Activated CD4-positive, alpha-beta T cell treated with anti-CD3 and anti-CD28 coated beads for 36 hours (primary cell): Measurements from ENCODE around the gene SLC50A1. TPM values are rescaled to one million over a fixed set of nuclear protein-coding genes. Genes with fewer than 3 reads are reported as not detected.
"Not testable (repeated sequence)": the region's sequence is repeated elsewhere in the genome, so short reads cannot be mapped to it uniquely, and the experiment has no call there.

ENCODE experiments used
- ATAC-seq: fragments of 200-7000 bp; cut with Tn5 transposase; one replicate; pipeline ENCODE4 v1.10.0; 2021; ENCODE audit warnings: mild to moderate bottlenecking, moderate library complexity
- CTCF ChIA-PET: fragments of 350-600 bp; sonication (Branson Sonifier 250); formaldehyde crosslinking; loops from one replicate; lab custom pipeline; 2021; ENCODE audit warnings: antibody characterized with exemption; lab: Charles Lee
- POLR2A ChIA-PET: fragments of 350-600 bp; sonication (Branson Sonifier 250); formaldehyde crosslinking; loops from one replicate; lab custom pipeline; 2021; ENCODE audit warnings: antibody characterized with exemption, inconsistent platforms; lab: Charles Lee
- DNase-seq: peaks from one replicate; pipeline ENCODE4 v3.0.0-alpha.2; 2020
- H3K27ac Mint-ChIP-seq: one replicate; pipeline ENCODE4 v1.8.0; 2021; ENCODE audit warnings: mixed read lengths
- H3K27me3 Mint-ChIP-seq: one replicate; pipeline ENCODE4 v1.8.0; 2021; ENCODE audit warnings: mixed read lengths
- H3K36me3 Mint-ChIP-seq: one replicate; pipeline ENCODE4 v1.8.0; 2021; ENCODE audit warnings: low read depth, mixed read lengths
- H3K4me1 Mint-ChIP-seq: one replicate; pipeline ENCODE4 v1.8.0; 2021; ENCODE audit warnings: mixed read lengths
- H3K4me3 Mint-ChIP-seq: one replicate; pipeline ENCODE4 v1.8.0; 2021; ENCODE audit warnings: mild to moderate bottlenecking, moderate library complexity, mixed read lengths
- H3K9me3 Mint-ChIP-seq: one replicate; pipeline ENCODE4 v1.8.0; 2021; ENCODE audit warnings: low read depth, mixed read lengths
- intact Hi-C, 2 experiments: fragments of 100-400 bp; cut with DNase I in 1 of 2; cut with micrococcal nuclease in 1 of 2; formaldehyde crosslinking; loops; one replicate each; pipeline versions ENCODE4 v1.14.2 to v1.15.1; 2022 to 2024; cut with DNase I, micrococcal nuclease
- total RNA-seq, 2 experiments: library from RNA; stranded (reverse); gene quantifications; one replicate each; pipeline ENCODE4 v1.2.3, GENCODE V29; 2021

Gene SLC50A1
- total RNA-seq, 2 experiments from 2014 or later, result 50.2 to 58.0 TPM

GRCh38 chr1:155163785-155164184 lies 28.1 kb downstream of the SLC50A1 start:
- DNase-seq, ATAC-seq, POLR2A ChIA-PET, H3K27ac Mint-ChIP-seq, H3K4me3 Mint-ChIP-seq, H3K9me3 Mint-ChIP-seq, intact Hi-C loops, H3K27me3 Mint-ChIP-seq, H3K36me3 Mint-ChIP-seq: not testable (repeated sequence)
- H3K4me1 Mint-ChIP-seq, result peaks cover 15% of the 10 kb centered on the region
- CTCF ChIA-PET, result interaction anchor here (0.7 to 1.5 kb wide), 5 partner anchors 11 to 111 kb away, joined by 3 to 8 read pairs (median 4); no protein-coding TSS in a partner anchor

- CTCF ChIA-PET, result interaction anchor here (0.8 to 1.5 kb wide), 3 partner anchors 10 to 79 kb away, joined by 3 to 8 read pairs (median 4); no protein-coding TSS in a partner anchor
- POLR2A ChIA-PET, DNase-seq, H3K27ac Mint-ChIP-seq, ATAC-seq, H3K9me3 Mint-ChIP-seq, H3K36me3 Mint-ChIP-seq, H3K4me3 Mint-ChIP-seq, H3K27me3 Mint-ChIP-seq, intact Hi-C loops: not testable (repeated sequence)
- peaks cover 15% of the 10 kb centered on the region for H3K4me1 Mint-ChIP-seq
Observed at GRCh38 chr1:155164625-155165024, 29.0 kb downstream of the SLC50A1 start.

- Mint-ChIP-seq H3K4me1 (peaks cover 17% of the 10 kb centered on the region), H3K9me3 (no peaks in the 10 kb centered on the region), H3K27me3 (no peaks in the 10 kb centered on the region), H3K36me3 (peaks cover 15% of the 10 kb centered on the region), H3K4me3 (no peak overlapping the region), H3K27ac (no peak overlapping the region)
- CTCF ChIA-PET, result interaction anchor here (0.6 to 5.4 kb wide), 12 partner anchors 10 to 259 kb away, joined by 3 to 64 read pairs (median 5); no protein-coding TSS in a partner anchor
- ATAC-seq, result no peak
- intact Hi-C loops, result no loop called here
- POLR2A ChIA-PET, result no interaction called here
- DNase-seq, result no peak
Observed at GRCh38 chr1:155166051-155166470, 30.4 kb downstream of the SLC50A1 start.

DNA sequence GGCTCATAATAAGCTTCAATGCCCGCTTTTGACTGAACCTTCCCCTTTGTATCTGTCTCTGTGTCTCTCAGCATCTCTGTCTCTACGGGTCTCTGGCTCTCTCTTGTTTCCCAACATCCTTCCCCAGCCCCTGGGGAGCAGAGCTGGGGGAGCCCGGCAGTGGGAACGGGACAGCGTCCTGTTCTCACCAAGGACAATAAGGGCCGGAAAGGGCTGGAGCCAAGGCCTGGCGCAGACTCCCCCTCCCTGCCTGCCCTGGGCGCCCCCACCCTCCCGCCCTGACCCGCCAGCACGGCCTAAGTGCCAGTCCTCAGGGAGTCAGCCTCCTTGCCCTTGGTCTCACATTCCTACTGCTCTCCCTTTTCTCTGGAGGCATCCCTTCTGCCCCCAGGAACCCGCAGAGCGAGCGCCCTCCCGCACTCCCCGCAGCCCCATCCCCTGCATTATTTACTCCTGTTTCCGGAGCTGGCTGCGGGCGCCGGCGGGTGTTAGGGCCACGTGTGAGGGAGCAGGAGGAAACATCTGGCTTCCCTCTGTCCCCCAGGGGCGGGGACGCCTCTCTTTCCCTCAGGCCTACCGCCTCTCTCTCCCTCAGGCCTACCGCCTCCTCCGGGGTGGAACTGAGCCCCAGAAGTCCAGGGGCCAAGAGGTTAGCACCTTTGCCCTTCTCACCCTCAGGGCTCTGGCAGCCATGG lies 31.0 kb downstream of the SLC50A1 start:
- Mint-ChIP-seq H3K27ac (no peak overlapping the region), H3K36me3 (peaks cover 17% of the 10 kb centered on the region), H3K27me3 (no peaks in the 10 kb centered on the region), H3K4me3 (peak overlapping the region; percentile 21), H3K9me3 (no peaks in the 10 kb centered on the region), H3K4me1 (peaks cover 19% of the 10 kb centered on the region)
- POLR2A ChIA-PET, result interaction anchor here (0.6 to 1.5 kb wide), 2 partner anchors 75 to 82 kb away, joined by 5 to 10 read pairs; no protein-coding TSS in a partner anchor
- intact Hi-C loops, result loop anchor here in 1 of 2 experiments (1.0 kb wide), 1 partner anchor 75 kb away; no protein-coding TSS in a partner anchor
- DNase-seq (no peak), ATAC-seq (no peak)
- CTCF ChIA-PET, result interaction anchor here (0.7 to 5.4 kb wide), 14 partner anchors 11 to 260 kb away, joined by 3 to 64 read pairs (median 6); no protein-coding TSS in a partner anchor

DNA sequence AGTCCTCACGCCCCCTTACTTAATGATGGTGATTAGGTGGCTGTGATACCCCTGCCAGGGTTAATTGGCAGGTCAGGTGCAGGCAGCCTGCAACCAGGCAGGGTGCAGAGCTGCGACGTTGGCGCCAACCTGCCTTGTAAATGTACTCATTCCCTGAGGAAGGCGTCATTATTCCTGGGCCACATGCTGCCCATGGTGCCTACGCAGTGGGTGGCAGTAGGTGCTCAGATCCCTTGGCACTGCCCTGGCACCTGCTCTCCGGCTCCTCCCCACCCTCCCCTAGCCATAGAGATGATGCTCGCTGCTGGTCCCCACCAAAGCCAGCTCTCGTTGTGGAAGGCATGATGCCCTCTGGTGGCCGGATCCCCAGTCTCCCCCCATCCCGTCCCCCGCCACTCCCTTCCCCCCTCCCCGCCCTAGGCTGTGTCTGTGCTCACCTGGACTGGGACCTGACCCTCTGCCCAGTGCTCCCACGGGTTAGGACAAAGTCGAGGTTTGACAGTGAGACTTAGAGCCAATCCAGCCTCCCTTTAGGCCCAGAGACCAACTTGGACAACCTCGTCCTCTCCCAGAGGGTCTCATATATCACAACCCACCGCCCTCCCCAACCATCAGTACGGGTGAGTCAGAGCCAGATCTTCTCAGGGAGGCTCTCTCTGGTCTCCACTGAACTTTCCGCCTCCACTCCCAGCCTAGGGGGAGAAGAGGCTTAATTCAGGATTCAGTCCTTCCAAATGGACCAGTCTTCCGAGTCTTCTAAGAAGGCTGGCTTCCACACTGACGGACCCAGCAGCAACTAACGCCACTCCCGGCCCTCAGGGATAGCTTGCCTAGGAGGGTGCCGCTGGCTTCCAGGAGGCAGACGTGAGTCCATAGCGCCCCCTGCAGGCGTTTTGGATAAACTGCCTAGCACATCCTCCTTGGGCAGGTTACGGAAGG lies 31.8 kb downstream of the SLC50A1 start:
- H3K27me3 Mint-ChIP-seq, result no peaks in the 10 kb centered on the region
- DNase-seq (peak; percentile 95), ATAC-seq (peak; percentile 88)
- intact Hi-C loops, result loop anchor here (1.0 kb wide), 2 partner anchors 76 to 104 kb away; partner anchors contain the start of gene EFNA4 (in 1 of the 2)
- H3K36me3 Mint-ChIP-seq, result peaks cover 23% of the 10 kb centered on the region
- peaks cover 26% of the 10 kb centered on the region for H3K4me1 Mint-ChIP-seq
- CTCF ChIA-PET, result interaction anchor here (0.6 to 5.4 kb wide), 24 partner anchors 9 to 1085 kb away, joined by 3 to 64 read pairs (median 5); partner anchors contain the start of genes DPM3, PBXIP1 and SLC50A1
- peak overlapping the region; percentile 1 for H3K27ac Mint-ChIP-seq
- POLR2A ChIA-PET, result interaction anchor here (0.6 to 1.5 kb wide), 2 partner anchors 76 to 82 kb away, joined by 5 to 10 read pairs; no protein-coding TSS in a partner anchor
- no peaks in the 10 kb centered on the region for H3K9me3 Mint-ChIP-seq
- peak overlapping the region; percentile 21 for H3K4me3 Mint-ChIP-seq

DNA sequence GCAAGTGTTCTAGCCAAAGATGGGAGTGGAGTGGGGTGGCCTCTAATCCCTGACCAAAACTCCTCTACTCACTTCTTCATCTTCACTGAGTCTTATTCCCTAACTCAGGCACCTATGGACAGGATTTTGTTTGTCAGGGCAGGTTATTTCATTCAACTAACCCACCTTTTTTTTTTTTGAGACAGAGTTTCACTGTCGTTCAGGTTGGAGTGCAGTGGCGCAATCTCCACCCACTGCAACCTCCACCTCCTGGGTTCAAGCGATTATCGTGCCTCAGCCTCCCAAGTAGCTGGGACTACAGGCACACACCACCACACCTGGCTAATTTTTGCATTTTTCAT lies 32.4 kb downstream of the SLC50A1 start:
- POLR2A ChIA-PET, result interaction anchor here (1.5 kb wide), 1 partner anchor 76 kb away, joined by 10 read pairs; no protein-coding TSS in a partner anchor
- ATAC-seq, H3K4me3 Mint-ChIP-seq, H3K27ac Mint-ChIP-seq, H3K9me3 Mint-ChIP-seq, H3K27me3 Mint-ChIP-seq, DNase-seq: not testable (repeated sequence)
- H3K4me1 Mint-ChIP-seq, result peaks cover 28% of the 10 kb centered on the region
- CTCF ChIA-PET, result interaction anchor here (0.6 to 5.4 kb wide), 20 partner anchors 9 to 608 kb away, joined by 3 to 64 read pairs (median 6); partner anchors contain the start of genes DPM3, PBXIP1 and SLC50A1
- H3K36me3 Mint-ChIP-seq, result peaks cover 26% of the 10 kb centered on the region
- intact Hi-C loops, result loop anchor here in 1 of 2 experiments (1.0 kb wide), 2 partner anchors 77 to 105 kb away; partner anchors contain the start of gene EFNA4

DNA sequence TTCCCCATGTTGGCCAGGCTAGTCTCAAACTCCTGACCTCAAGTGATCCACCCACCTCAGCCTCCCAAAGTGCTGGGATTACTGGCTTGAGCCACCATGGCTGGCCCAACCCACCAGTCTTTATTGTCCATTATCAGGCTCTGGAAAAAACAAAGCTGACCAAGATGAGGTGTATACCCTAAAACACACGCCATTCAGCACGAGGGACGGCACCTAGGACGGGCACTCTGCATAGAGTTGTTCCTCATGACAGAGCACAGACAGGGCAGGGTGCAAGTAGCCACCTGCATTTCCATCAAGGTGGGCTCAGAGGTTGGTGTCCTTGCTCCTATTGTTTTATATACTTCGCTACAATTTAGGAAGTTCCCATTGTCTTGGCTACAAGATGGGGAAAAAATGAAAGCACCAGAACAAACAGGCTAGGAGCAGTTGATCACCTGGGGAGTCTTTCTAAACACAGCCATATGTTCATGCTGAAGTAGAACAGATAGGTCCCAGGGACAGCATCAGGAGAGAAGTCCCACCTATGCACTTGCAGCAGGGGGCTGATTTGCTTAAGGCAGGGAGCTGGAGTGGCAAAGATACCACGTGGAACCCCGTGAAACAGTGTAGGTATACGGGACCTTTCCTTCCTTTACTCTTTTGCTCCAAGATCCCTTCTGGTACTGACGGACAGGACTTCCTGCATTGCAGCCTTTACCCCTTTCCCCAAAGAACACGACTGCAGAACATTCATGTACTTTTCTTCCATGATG lies 33.0 kb downstream of the SLC50A1 start:
- Mint-ChIP-seq H3K4me3 (no peak overlapping the region), H3K9me3 (no peaks in the 10 kb centered on the region), H3K4me1 (peaks cover 34% of the 10 kb centered on the region), H3K36me3 (peaks cover 28% of the 10 kb centered on the region), H3K27me3 (no peaks in the 10 kb centered on the region), H3K27ac (no peak overlapping the region)
- POLR2A ChIA-PET, result interaction anchor here (1.5 kb wide), 1 partner anchor 77 kb away, joined by 10 read pairs; no protein-coding TSS in a partner anchor
- CTCF ChIA-PET, result interaction anchor here (0.6 to 5.4 kb wide), 22 partner anchors 9 to 607 kb away, joined by 3 to 64 read pairs (median 6); partner anchors contain the start of genes DPM3, PBXIP1 and SLC50A1
- intact Hi-C loops, result loop anchor here in 1 of 2 experiments (1.0 kb wide), 2 partner anchors 77 to 105 kb away; partner anchors contain the start of gene EFNA4
- no peak for ATAC-seq
- DNase-seq, result no peak

DNA sequence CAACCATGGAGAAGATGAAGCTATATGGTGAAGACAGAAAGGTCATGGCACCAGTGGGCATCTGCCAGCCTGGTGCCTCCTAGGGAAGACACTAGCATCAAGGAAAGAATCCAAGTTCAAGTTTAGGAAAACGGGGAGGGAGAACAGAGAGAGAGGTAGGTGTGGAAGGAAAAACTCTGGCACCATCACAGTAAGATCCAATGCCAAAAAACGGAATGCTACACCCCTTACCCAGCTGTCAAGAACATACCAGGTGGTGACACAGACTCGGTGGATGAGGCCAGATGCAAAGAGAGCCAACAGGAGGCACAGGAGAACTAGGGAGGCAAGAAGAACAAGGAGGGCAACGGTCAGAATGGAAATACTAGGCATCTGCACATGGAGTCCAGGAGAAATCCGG lies 33.9 kb downstream of the SLC50A1 start:
- no peak overlapping the region for H3K4me3 Mint-ChIP-seq
- DNase-seq, result no peak
- H3K36me3 Mint-ChIP-seq, result peaks cover 28% of the 10 kb centered on the region
- peaks cover 39% of the 10 kb centered on the region for H3K4me1 Mint-ChIP-seq
- intact Hi-C loops, result no loop called here
- no peak for ATAC-seq
- CTCF ChIA-PET, result interaction anchor here (0.6 to 5.4 kb wide), 10 partner anchors 24 to 110 kb away, joined by 3 to 64 read pairs (median 4); no protein-coding TSS in a partner anchor
- H3K27ac Mint-ChIP-seq, result no peak overlapping the region
- no peaks in the 10 kb centered on the region for H3K9me3 Mint-ChIP-seq
- H3K27me3 Mint-ChIP-seq, result no peaks in the 10 kb centered on the region
- POLR2A ChIA-PET, result no interaction called here

GRCh38 chr1:155170101-155170785 lies 34.6 kb downstream of the SLC50A1 start:
- ChIA-PET CTCF (interaction anchor here (0.6 to 5.4 kb wide), 5 partner anchors 37 to 85 kb away, joined by 3 to 64 read pairs (median 4); no protein-coding TSS in a partner anchor), POLR2A (interaction anchor here (0.6 kb wide), 1 partner anchor 24 kb away, joined by 3 read pairs; no protein-coding TSS in a partner anchor)
- H3K9me3 Mint-ChIP-seq, result no peaks in the 10 kb centered on the region
- intact Hi-C loops, result loop anchor here in 1 of 2 experiments (5.0 kb wide), 2 partner anchors 168 to 188 kb away; partner anchors contain the start of genes FLAD1 and ZBTB7B
- no peak for ATAC-seq
- no peak for DNase-seq
- H3K4me3 Mint-ChIP-seq, result no peak overlapping the region
- H3K4me1 Mint-ChIP-seq, result peaks cover 45% of the 10 kb centered on the region
- no peaks in the 10 kb centered on the region for H3K27me3 Mint-ChIP-seq
- H3K27ac Mint-ChIP-seq, result peak overlapping the region; percentile 44
- H3K36me3 Mint-ChIP-seq, result peaks cover 28% of the 10 kb centered on the region
